Adrenal gland (tissue), 12 donors: ENCODE measurements around the gene PCK1. TPM values are rescaled to one million over a fixed set of nuclear protein-coding genes. Genes with fewer than 3 reads are reported as not detected.

Source experiments
- DNase-seq, 7 donors: peaks; one replicate each; pipeline ENCODE4 v3.0.0-alpha.2; 2019 to 2020
- H3K27ac ChIP-seq, 5 donors: fragments of 200-600 bp; sonication (generic) in 4 of 5; 1 replicate in 3 of 5; 2 replicates in 2 of 5; pipeline versions ENCODE4 v1.5.1 to v1.8.0; 2016 to 2020; ENCODE audit warnings: mild to moderate bottlenecking in 1 of 5
- H3K27me3 ChIP-seq: fragments of 200-600 bp; 2 replicates; pipeline ENCODE4 v1.8.0; 2021
- H3K36me3 ChIP-seq, 2 donors: fragments of 200-600 bp; replicated peaks in 1 of 2; 1 replicate in 1 of 2; 2 replicates in 1 of 2; pipeline versions ENCODE4 v1.5.1 to v1.8.0; 2018 to 2022
- H3K4me1 ChIP-seq, 2 donors: fragments of 200-600 bp; replicated peaks in 1 of 2; 1 replicate in 1 of 2; 2 replicates in 1 of 2; pipeline versions ENCODE4 v1.5.1 to v1.8.0; 2018 to 2021
- H3K4me3 ChIP-seq, 4 donors: fragments of 200-600 bp; sonication (generic) in 3 of 4; one replicate each; pipeline ENCODE4 v1.5.1; 2016 to 2018
- H3K9me3 ChIP-seq, 3 donors: fragments of 200-600 bp; sonication (generic) in 1 of 3; replicated peaks in 1 of 3; 1 replicate in 2 of 3; 2 replicates in 1 of 3; pipeline versions ENCODE4 v1.5.1 to v1.8.0; 2016 to 2021
- CTCF ChIP-seq, 6 experiments: fragments of 450-650 bp in 4 of 6; fragments of 200-600 bp in 2 of 6; sonication (generic) in 1 of 6; IDR thresholded peaks; 1 replicate in 5 of 6; 2 replicates in 1 of 6; pipeline versions ENCODE4 v1.5.1 to v1.8.0; 2016 to 2021; ENCODE audit warnings: antibody characterized with exemption in 6 of 6, mild to moderate bottlenecking in 2 of 6, moderate library complexity in 1 of 6
- POLR2A ChIP-seq, 2 donors: fragments of 450-650 bp; IDR thresholded peaks; one replicate each; pipeline ENCODE4 v1.6.1; 2017; ENCODE audit warnings: antibody characterized with exemption in 2 of 2, mild to moderate bottlenecking in 2 of 2, moderate library complexity in 1 of 2
- WGBS, 4 donors: extraction: QIAGEN DNeasy Blood & Tissue Kit in 2 of 4; methylation state at CpG; one replicate each; pipeline versions ENCODE4 v1.1.5 to v1.1.7; 2013 to 2017; 5-methylcytosine and 5-hydroxymethylcytosine counted together
- intact Hi-C, 2 donors: fragments of 100-400 bp; cut with DNase I; formaldehyde crosslinking; loops; one replicate each; pipeline versions ENCODE4 v1.14.1 to v1.15.0; 2022 to 2023
- polyA plus RNA-seq, 3 donors: library from polyadenylated mRNA; stranded (reverse); fragments of 200-250 nt in 2 of 3; fragments of 350-450 nt in 1 of 3; fragmentation: Illumina TruSeq in 1 of 3; extraction: RNeasy Lipid Tissue Mini Kit (QIAGEN cat#74804) in 1 of 3; gene quantifications; one replicate each; pipeline ENCODE4 v1.2.3, GENCODE V29; 2013 to 2014
- total RNA-seq, 9 donors: library from RNA; depleted of rRNA in 4 of 9; stranded (reverse); fragments of >200 nt in 4 of 9; fragments of 120-200 nt in 1 of 9; fragmentation: NEBNext Ultra II Directional in 1 of 9; extraction: Animal tissue kit (Norgen Biotek cat#: 25700) in 1 of 9; gene quantifications; one replicate each; pipeline versions ENCODE4 v1.1.0 to v1.2.4, GENCODE V29; 2013 to 2023
- donor health status: healthy with polysubstance abuse.
- donor health status: Bipolar disorder and iron deficiency.
- donor health status: DM: yes; HTN: yes; CAD: no.
- donor health status: DM: no; HTN: no; CAD: no.
- donor health status: DM: no; HTN: no; CAD: no.
- donor health status: DM: yes; HTN: yes; CAD: no.

PCK1 gene
- total and polyA plus RNA-seq, 12 donors, result 0.06 to 5.4 (median 0.65) TPM

GRCh38 chr20:57579331-57579897 lies 18.5 kb downstream of the PCK1 start:
- WGBS, 4 donors, result 29 to 56% (median 54%) methylated on average over 7 to 11 of the region's 11 CpGs
- Histone ChIP-seq H3K27ac (no peak overlapping the region), H3K36me3 (no peaks in the 10 kb centered on the region), H3K4me3 (no peak overlapping the region), H3K27me3 (peaks cover 11% of the 10 kb centered on the region), H3K9me3 (no peaks in the 10 kb centered on the region), H3K4me1 (peaks cover 0 to 4% of the 10 kb centered on the region in 2 donors)
- no peak for DNase-seq
- intact Hi-C loops, result no loop called here
- TF ChIP-seq CTCF (IDR thresholded peaks at IDR 0.05) (no peak), POLR2A (IDR thresholded peaks at IDR 0.05) (no peak)

GRCh38 chr20:57579898-57580447 lies 19.1 kb downstream of the PCK1 start:
- Histone ChIP-seq H3K36me3 (no peaks in the 10 kb centered on the region), H3K4me1 (peaks cover 0 to 4% of the 10 kb centered on the region in 2 donors), H3K4me3 (no peak overlapping the region), H3K9me3 (no peaks in the 10 kb centered on the region), H3K27ac (no peak overlapping the region), H3K27me3 (peaks cover 11% of the 10 kb centered on the region)
- peak in 2 of 7 donors; percentile 14 to 61 for DNase-seq
- TF ChIP-seq POLR2A (IDR thresholded peaks at IDR 0.05), result no peak
- TF ChIP-seq CTCF (IDR thresholded peaks at IDR 0.05), result no peak
- 12 to 18% (median 14%) methylated on average over 17 to 21 of the region's 21 CpGs for WGBS, 4 donors
- intact Hi-C loops, result no loop called here

- TF ChIP-seq POLR2A (IDR thresholded peaks at IDR 0.05) (no peak), CTCF (IDR thresholded peaks at IDR 0.05) (no peak)
- Histone ChIP-seq H3K4me1 (peaks cover 0 to 4% of the 10 kb centered on the region in 2 donors), H3K4me3 (no peak overlapping the region), H3K36me3 (no peaks in the 10 kb centered on the region), H3K27ac (no peak overlapping the region), H3K9me3 (no peaks in the 10 kb centered on the region), H3K27me3 (peaks cover 11% of the 10 kb centered on the region)
- WGBS, 4 donors, result 79 to 84% (median 82%) methylated on average over 9 to 13 of the region's 13 CpGs
- intact Hi-C loops, result no loop called here
- DNase-seq, result no peak
Observed at GRCh38 chr20:57580478-57581201, 19.7 kb downstream of the PCK1 start.

DNA sequence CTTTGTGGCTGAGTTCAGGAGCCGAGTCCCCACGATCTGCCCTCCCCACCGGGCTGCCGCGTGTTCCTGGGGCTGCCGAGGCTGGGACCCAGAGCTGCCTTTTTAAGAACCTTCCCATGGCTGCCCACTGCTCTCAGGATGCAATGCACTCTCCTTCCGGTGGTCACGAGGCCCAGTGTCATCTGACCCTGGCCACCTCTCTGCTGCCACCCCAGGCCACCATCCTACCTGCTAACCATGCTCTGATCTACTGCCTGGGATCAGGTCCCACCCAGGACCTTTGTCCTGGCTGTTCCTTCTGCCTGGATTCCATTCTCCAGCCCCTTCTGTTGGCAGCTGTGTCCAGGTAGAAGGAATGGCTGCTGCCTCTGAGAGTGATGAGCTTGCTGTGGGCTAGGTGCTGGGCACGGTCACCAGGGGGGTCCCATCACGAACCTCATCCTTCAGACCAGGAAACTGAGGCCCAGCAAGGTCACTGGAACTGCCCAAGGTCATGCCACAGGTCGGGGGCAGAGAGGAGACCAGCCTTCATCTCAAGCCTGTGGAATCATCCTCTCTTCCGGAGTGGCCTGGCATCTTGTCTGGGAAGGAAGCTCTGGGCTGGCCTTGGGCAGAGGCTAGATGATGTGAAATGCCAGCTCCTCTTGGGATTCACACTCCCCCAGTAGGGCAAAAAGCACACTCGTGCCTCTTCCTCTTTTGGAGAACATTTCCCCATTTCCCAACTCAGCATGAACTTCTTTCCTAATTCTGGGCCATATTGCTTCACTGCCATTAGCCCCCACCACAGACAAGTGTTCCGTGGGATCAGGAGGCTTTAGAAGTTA lies 20.5 kb downstream of the PCK1 start:
- WGBS, 4 donors, result 70 to 72% (median 71%) methylated on average over 6 to 14 of the region's 14 CpGs
- intact Hi-C loops, result no loop called here
- peaks cover 0 to 4% of the 10 kb centered on the region in 2 donors for H3K4me1 ChIP-seq

More for the DNA sequence above, 20.5 kb downstream of the PCK1 start:
- peak in 3 of 7 donors; percentile 12 to 38 (median 15) for DNase-seq
- Histone ChIP-seq H3K4me3 (no peak overlapping the region), H3K27me3 (peaks cover 11% of the 10 kb centered on the region), H3K9me3 (no peaks in the 10 kb centered on the region), H3K36me3 (no peaks in the 10 kb centered on the region), H3K27ac (peak overlapping the region in 1 of 5 donors; percentile 53)
- TF ChIP-seq POLR2A (IDR thresholded peaks at IDR 0.05) (no peak), CTCF (IDR thresholded peaks at IDR 0.05) (no peak)
